ENCODE measurements around the gene MATN4. TPM values are rescaled to one million over a fixed set of nuclear protein-coding genes. Genes with fewer than 3 reads are reported as not detected.

The MATN4 gene
- total RNA-seq, 4 donors from 2014 or later, result not detected

DNA sequence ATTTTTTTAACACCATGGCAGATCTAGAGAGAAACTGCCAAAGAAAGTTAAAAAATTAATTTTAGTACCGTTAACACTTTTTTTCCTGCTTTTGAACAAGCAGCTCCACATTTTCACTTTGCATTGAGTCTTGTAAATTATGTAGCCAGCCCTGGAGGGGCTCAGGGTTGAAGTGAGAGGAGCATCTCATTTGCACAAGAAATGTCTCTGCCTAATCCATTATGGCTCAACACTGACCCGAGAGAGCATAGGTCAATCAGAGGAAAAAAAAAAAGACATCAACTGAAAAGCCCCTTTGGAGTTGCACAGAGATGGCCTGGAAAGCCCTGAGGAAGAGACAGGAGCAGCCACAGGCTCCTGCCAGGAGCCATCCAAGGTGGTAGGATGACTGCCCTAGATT, 49.4 kb downstream of the MATN4 start:
- ATAC-seq, result no peak
- H3K4me1 ChIP-seq, result peaks cover 5 to 15% of the 10 kb centered on the region in 2 donors
- DNase-seq, result no peak
- H3K27ac ChIP-seq, result no peak overlapping the region
- in situ Hi-C loops (cut with MboI; ENCODE audit: low sequenced_read_pairs in 4 of 4), result no loop called here
- no peaks in the 10 kb centered on the region for H3K9me3 ChIP-seq
- H3K36me3 ChIP-seq, result no peaks in the 10 kb centered on the region
- intact Hi-C loops (cut with DNase I; ENCODE audit: low total_unique reads), result no loop called here
- TF ChIP-seq, protein P1, sequence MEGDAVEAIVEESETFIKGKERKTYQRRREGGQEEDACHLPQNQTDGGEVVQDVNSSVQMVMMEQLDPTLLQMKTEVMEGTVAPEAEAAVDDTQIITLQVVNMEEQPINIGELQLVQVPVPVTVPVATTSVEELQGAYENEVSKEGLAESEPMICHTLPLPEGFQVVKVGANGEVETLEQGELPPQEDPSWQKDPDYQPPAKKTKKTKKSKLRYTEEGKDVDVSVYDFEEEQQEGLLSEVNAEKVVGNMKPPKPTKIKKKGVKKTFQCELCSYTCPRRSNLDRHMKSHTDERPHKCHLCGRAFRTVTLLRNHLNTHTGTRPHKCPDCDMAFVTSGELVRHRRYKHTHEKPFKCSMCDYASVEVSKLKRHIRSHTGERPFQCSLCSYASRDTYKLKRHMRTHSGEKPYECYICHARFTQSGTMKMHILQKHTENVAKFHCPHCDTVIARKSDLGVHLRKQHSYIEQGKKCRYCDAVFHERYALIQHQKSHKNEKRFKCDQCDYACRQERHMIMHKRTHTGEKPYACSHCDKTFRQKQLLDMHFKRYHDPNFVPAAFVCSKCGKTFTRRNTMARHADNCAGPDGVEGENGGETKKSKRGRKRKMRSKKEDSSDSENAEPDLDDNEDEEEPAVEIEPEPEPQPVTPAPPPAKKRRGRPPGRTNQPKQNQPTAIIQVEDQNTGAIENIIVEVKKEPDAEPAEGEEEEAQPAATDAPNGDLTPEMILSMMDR (IDR thresholded peaks at IDR 0.05 in 4 of 5, conservative IDR thresholded peaks at IDR 0.05 in 1 of 5), result no peak
- TF ChIP-seq POLR2A (IDR thresholded peaks at IDR 0.05), result no peak
- H3K4me3 ChIP-seq, result no peak overlapping the region
- H3K27me3 ChIP-seq, result peaks cover 0 to 3% (median 0%) of the 10 kb centered on the region in 3 donors

DNA sequence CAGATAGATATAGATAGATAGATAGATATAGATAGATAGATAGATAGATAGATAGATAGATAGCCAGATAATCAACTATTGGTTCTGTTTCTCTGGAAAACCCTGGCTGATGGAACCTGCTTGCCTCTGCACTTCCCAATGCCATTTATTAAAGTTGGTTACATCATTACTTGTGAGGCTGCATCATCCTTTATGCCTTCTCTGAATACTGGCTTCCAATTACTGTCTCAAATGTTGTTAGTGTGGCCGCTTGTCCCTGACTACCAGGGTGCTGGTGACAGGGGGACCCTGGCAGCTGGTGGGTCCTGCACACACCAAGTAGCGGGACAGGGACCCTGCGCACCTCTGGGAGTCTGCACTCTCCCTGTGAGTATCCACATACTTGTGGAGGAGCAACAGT, 49.8 kb downstream of the MATN4 start:
- intact Hi-C loops (cut with DNase I; ENCODE audit: low total_unique reads), result no loop called here
- H3K4me3 ChIP-seq, result no peak overlapping the region
- TF ChIP-seq POLR2A (IDR thresholded peaks at IDR 0.05), result no peak
- TF ChIP-seq, protein P1 (IDR thresholded peaks at IDR 0.05 in 4 of 5, conservative IDR thresholded peaks at IDR 0.05 in 1 of 5), result no peak
- no peaks in the 10 kb centered on the region for H3K9me3 ChIP-seq
- H3K27ac ChIP-seq, result no peak overlapping the region
- DNase-seq, result no peak
- no peak for ATAC-seq
- peaks cover 5 to 15% of the 10 kb centered on the region in 2 donors for H3K4me1 ChIP-seq
- in situ Hi-C loops (cut with MboI; ENCODE audit: low sequenced_read_pairs in 4 of 4), result no loop called here
- H3K36me3 ChIP-seq, result no peaks in the 10 kb centered on the region
- H3K27me3 ChIP-seq, result peaks cover 0 to 3% (median 0%) of the 10 kb centered on the region in 3 donors

DNA sequence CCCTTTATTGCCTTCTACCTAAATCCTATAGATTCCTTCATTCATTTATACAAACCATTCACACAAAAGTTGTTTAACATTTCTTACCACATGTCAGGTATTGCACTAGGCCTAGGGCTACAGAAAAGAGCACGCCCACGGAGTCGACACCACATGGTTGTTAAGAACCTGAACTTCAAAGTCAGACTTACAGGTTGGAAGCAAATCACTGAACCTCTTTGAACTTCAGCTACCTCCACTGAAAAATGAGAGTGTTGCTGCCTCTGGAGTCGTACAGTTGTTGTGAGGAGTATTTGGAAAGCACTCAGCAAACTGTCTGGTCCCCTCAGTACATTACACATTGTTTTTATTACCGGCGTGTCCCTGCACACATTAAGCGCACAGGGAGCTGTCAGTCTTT, 50.4 kb downstream of the MATN4 start:
- Histone ChIP-seq H3K36me3 (no peaks in the 10 kb centered on the region), H3K27ac (no peak overlapping the region), H3K4me3 (no peak overlapping the region), H3K9me3 (no peaks in the 10 kb centered on the region), H3K4me1 (peaks cover 5 to 15% of the 10 kb centered on the region in 2 donors), H3K27me3 (peaks cover 0 to 3% (median 0%) of the 10 kb centered on the region in 3 donors)
- no peak for DNase-seq
- intact Hi-C loops (cut with DNase I; ENCODE audit: low total_unique reads) (no loop called here), in situ Hi-C loops (cut with MboI; ENCODE audit: low sequenced_read_pairs in 4 of 4) (no loop called here)
- TF ChIP-seq POLR2A (IDR thresholded peaks at IDR 0.05), result no peak
- TF ChIP-seq, protein P1 (IDR thresholded peaks at IDR 0.05 in 4 of 5, conservative IDR thresholded peaks at IDR 0.05 in 1 of 5), result no peak
- ATAC-seq, result no peak

GRCh38 chr20:45257161-45257560, 50.9 kb downstream of the MATN4 start:
- TF ChIP-seq, protein P1 (IDR thresholded peaks at IDR 0.05 in 4 of 5, conservative IDR thresholded peaks at IDR 0.05 in 1 of 5), result no peak
- no peak for TF ChIP-seq POLR2A (IDR thresholded peaks at IDR 0.05)
- Histone ChIP-seq H3K36me3 (no peaks in the 10 kb centered on the region), H3K4me3 (no peak overlapping the region), H3K9me3 (no peaks in the 10 kb centered on the region), H3K27me3 (peaks cover 0 to 3% (median 0%) of the 10 kb centered on the region in 3 donors), H3K4me1 (peaks cover 5 to 15% of the 10 kb centered on the region in 2 donors), H3K27ac (no peak overlapping the region)
- DNase-seq (no peak), ATAC-seq (no peak)
- in situ Hi-C loops (cut with MboI; ENCODE audit: low sequenced_read_pairs in 4 of 4), result no loop called here
- intact Hi-C loops (cut with DNase I; ENCODE audit: low total_unique reads), result no loop called here
